H7 (cell line): ENCODE results near the gene ORC5. TPM values are rescaled to one million over a fixed set of nuclear protein-coding genes. Genes with fewer than 3 reads are reported as not detected.

Experiments used
- DNase-seq: peaks from one replicate; pipeline ENCODE4 v3.0.0; 2012
- H3K27me3 ChIP-seq: 2 replicates; pipeline ENCODE4 v1.6.0; 2011; ENCODE audit warnings: mild to moderate bottlenecking, low read length; ENCODE audit not compliant: control insufficient read depth, insufficient read depth
- H3K36me3 ChIP-seq: replicated peaks from 2 replicates; pipeline ENCODE4 v1.5.1; 2011; ENCODE audit warnings: low read length; ENCODE audit not compliant: control insufficient read depth, insufficient read depth
- H3K4me3 ChIP-seq: 2 replicates; pipeline ENCODE4 v1.5.1; 2011; ENCODE audit warnings: low read depth, mild to moderate bottlenecking, control low read depth, low read length, moderate library complexity; ENCODE audit not compliant: insufficient read depth
- total RNA-seq: library from RNA; depleted of rRNA; stranded (reverse); fragments of >200 nt; shearing (Covaris generic); gene quantifications from 2 replicates; pipeline ENCODE4 v1.2.3, GENCODE V29; 2014

ORC5 gene
- total RNA-seq, 1 experiment from 2014 or later, result 21.1 TPM

GRCh38 chr7:104161244-104161643, 46.6 kb downstream of the ORC5 start:
- Histone ChIP-seq H3K4me3 (no peak overlapping the region), H3K27me3 (no peaks in the 10 kb centered on the region), H3K36me3 (peaks cover 2% of the 10 kb centered on the region)
- DNase-seq, result no peak

GRCh38 chr7:104160375-104160774, 47.4 kb downstream of the ORC5 start:
- Histone ChIP-seq H3K4me3 (no peak overlapping the region), H3K36me3 (no peaks in the 10 kb centered on the region; the same call in 1 of the 2 replicates), H3K27me3 (no peaks in the 10 kb centered on the region)
- no peak for DNase-seq

- H3K4me3 ChIP-seq, result no peak overlapping the region
- H3K27me3 ChIP-seq, result no peaks in the 10 kb centered on the region
- peak; percentile 8 for DNase-seq
- no peaks in the 10 kb centered on the region for H3K36me3 ChIP-seq
Observed at GRCh38 chr7:104156842-104157277, 51.0 kb downstream of the ORC5 start.

DNA sequence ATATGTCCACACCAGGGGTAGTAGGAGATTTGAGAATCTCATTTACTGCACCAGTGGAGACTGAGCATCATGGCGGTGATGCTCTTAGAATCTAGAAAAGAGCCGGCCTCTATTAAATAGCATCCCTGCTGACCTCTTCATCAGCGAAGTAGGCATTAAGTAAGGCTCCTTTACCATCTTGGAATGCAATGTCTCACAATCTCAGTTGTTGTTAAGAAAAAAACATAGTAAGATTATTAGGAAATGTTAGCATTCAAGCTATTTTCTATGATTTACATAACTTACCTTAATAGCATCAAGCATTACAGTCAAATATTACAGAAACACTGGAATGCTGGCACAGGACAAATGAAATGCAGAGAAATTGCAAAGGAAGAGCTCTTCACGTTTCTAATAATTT, 54.5 kb downstream of the ORC5 start:
- no peak overlapping the region for H3K4me3 ChIP-seq
- H3K36me3 ChIP-seq, result no peaks in the 10 kb centered on the region
- no peak for DNase-seq
- H3K27me3 ChIP-seq, result no peaks in the 10 kb centered on the region

DNA sequence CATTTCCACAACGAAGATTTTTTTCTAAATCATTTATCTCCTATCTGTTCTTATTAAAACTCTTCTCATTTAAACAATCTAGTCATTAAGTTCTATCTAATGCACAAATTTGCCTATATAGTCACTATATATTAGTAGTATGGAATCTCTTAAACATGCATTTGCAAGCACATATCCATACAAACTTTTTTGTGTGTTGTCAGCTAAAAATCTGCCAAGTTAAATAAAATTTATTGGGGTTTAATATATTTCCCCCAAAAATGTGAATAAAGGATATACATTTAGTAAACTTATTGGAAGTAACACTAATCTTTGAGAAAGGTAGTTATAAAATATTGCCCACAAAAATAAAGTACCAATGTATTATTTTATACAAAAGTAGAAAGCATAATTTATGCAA, 55.3 kb downstream of the ORC5 start:
- no peaks in the 10 kb centered on the region for H3K36me3 ChIP-seq
- no peak for DNase-seq
- no peak overlapping the region for H3K4me3 ChIP-seq
- H3K27me3 ChIP-seq, result no peaks in the 10 kb centered on the region

- no peak for DNase-seq
- Histone ChIP-seq H3K27me3 (no peaks in the 10 kb centered on the region), H3K36me3 (no peaks in the 10 kb centered on the region), H3K4me3 (no peak overlapping the region)
Observed at GRCh38 chr7:104150470-104150869, 57.3 kb downstream of the ORC5 start.

DNA sequence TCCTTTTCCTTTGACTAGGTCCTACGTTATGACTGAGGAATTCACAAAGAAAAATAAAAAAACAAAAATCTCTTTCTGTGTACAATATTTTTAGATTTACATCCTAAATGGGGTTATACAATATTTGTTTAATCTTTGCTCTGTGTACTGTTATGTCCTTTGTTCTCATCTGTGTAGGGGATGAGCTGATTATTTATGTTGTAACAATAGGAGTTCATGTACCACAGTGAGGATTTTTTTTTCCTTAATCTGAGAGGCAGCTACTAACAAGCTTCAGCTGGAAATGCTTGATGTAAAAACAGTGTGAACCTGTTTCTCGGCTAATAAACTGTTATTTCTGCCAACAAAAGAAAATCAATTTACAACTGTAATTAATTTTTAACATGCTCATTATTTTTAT, 58.0 kb downstream of the ORC5 start:
- Histone ChIP-seq H3K4me3 (no peak overlapping the region), H3K36me3 (no peaks in the 10 kb centered on the region), H3K27me3 (no peaks in the 10 kb centered on the region)
- no peak for DNase-seq

GRCh38 chr7:104142147-104142546, 65.7 kb downstream of the ORC5 start:
- DNase-seq, result no peak
- Histone ChIP-seq H3K36me3 (no peaks in the 10 kb centered on the region), H3K27me3 (no peaks in the 10 kb centered on the region), H3K4me3 (no peak overlapping the region)

DNA sequence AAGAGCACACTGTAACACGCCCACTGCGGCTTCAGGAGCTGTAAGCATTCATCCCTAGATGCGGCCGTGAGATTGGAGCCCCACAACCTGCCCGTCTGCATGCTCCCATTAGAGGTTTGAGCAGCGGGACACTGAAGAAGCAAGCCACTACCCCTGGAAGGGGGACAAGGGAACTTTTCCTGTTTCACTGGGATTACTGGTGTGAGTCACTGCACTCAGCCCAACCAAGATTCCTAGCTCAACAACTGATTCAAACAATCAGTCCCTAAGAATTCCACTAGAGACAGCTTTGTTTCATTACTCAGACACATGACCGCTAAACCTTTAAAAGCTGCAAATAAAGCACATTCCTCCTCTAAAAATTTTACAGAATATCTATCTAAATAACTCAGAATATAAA, 69.8 kb downstream of the ORC5 start:
- no peaks in the 10 kb centered on the region for H3K27me3 ChIP-seq
- H3K36me3 ChIP-seq, result peaks cover 1% of the 10 kb centered on the region; the same call in 1 of the 2 replicates
- no peak for DNase-seq
- no peak overlapping the region for H3K4me3 ChIP-seq

GRCh38 chr7:104137511-104137910, 70.3 kb downstream of the ORC5 start:
- H3K4me3 ChIP-seq, result no peak overlapping the region
- DNase-seq, result no peak
- no peaks in the 10 kb centered on the region for H3K27me3 ChIP-seq
- peaks cover 1% of the 10 kb centered on the region; the same call in 1 of the 2 replicates for H3K36me3 ChIP-seq

- no peak for DNase-seq
Observed at GRCh38 chr7:104136981-104137380, 70.8 kb downstream of the ORC5 start.

GRCh38 chr7:104136561-104136960, 71.3 kb downstream of the ORC5 start:
- DNase-seq, result no peak
- H3K4me3 ChIP-seq, result no peak overlapping the region
- peaks cover 1% of the 10 kb centered on the region; the same call in 1 of the 2 replicates for H3K36me3 ChIP-seq
- no peaks in the 10 kb centered on the region for H3K27me3 ChIP-seq

More at GRCh38 chr7:104136981-104137380, 70.8 kb downstream of the ORC5 start:
- no peak overlapping the region for H3K4me3 ChIP-seq
- peaks cover 1% of the 10 kb centered on the region; the same call in 1 of the 2 replicates for H3K36me3 ChIP-seq
- H3K27me3 ChIP-seq, result no peaks in the 10 kb centered on the region

DNA sequence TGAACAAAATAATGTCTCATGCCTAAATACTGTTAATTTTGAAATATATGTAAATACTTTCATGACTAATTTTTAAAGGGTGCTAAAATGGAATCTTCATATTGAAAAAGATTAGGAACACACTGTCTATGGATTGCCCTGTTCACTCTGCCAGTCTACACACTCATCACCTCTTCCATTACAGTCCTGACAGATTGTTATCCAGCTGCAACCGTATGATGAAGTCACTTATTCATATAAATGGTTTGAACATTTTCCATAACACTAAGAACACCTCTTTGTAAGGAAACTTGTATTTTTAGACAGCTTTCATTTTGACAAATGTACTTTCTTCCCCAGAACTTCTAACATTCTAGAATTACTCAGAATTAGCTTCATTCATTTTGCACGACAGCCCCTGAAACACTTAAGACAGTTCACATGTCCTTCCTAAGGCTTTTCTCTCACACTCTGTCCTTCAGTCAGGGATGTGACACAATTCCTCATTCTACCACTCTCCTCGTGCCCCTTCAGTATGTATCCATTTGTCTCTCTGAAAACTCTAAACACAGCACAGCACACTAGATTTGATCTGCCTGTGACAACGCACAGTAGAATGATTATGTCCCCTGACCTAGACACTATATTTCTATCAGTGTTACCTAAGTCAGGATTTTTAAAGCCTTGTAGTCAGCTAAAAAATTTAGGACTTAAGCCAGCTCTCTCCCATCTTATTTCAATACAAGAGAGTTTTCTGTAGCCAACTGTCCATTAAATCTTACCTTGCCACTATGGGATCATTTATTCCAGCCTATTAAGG, 71.9 kb downstream of the ORC5 start:
- Histone ChIP-seq H3K36me3 (peaks cover 1% of the 10 kb centered on the region; the same call in 1 of the 2 replicates), H3K4me3 (no peak overlapping the region), H3K27me3 (no peaks in the 10 kb centered on the region)
- no peak for DNase-seq

GRCh38 chr7:104133238-104133637, 74.6 kb downstream of the ORC5 start:
- no peak for DNase-seq

DNA sequence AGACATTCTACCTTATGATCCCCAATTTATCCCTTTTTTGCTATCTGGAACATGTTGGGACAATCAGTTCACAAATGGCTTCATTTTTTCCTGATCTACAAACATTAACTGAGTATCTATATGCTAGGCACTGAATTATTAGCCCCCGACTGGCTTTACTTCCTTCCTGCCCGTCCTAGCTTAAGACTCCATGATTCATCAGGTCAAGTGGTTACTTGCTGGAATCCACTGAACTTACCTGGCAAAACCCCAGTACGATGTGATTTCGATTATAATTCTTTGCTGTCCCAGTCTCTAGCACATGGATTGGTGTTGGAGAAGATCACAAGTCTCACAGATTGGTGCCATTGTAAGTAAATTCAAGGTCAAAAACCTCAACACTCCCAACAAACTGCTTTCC, 77.1 kb downstream of the ORC5 start:
- Histone ChIP-seq H3K36me3 (no peaks in the 10 kb centered on the region; the same call in 1 of the 2 replicates), H3K4me3 (no peak overlapping the region), H3K27me3 (no peaks in the 10 kb centered on the region)
- DNase-seq, result no peak

More at GRCh38 chr7:104133238-104133637, 74.6 kb downstream of the ORC5 start:
- Histone ChIP-seq H3K36me3 (peaks cover 1% of the 10 kb centered on the region; the same call in 1 of the 2 replicates), H3K27me3 (no peaks in the 10 kb centered on the region), H3K4me3 (no peak overlapping the region)
